MCF 10A (cell line): ENCODE results near the gene RNF227. TPM values are rescaled to one million over a fixed set of nuclear protein-coding genes. Genes with fewer than 3 reads are reported as not detected.

ENCODE experiments used
- BruUV-seq: library from RNA; stranded (reverse); fragments of 400-500 nt; replicated peaks from 2 replicates; lab custom pipeline; 2021; lab: Mats Ljungman, UMichigan
- CTCF ChIA-PET: fragments of 300-600 bp; sonication (Branson Sonifier 250); formaldehyde crosslinking; extraction: SDS; loops from one replicate; lab custom pipeline; 2021; ENCODE audit warnings: antibody characterized with exemption, inconsistent platforms; lab: Yijun Ruan, JAX
- POLR2A ChIA-PET: fragments of 300-600, 350-650 bp; sonication (Branson Sonifier 250); formaldehyde crosslinking; extraction: SDS; loops from one replicate; lab custom pipeline; 2020; ENCODE audit warnings: antibody characterized with exemption, inconsistent platforms; lab: Yijun Ruan, JAX
- DNase-seq: peaks from one replicate; pipeline ENCODE4 v3.0.0-alpha.2; 2018; ENCODE audit not compliant: unreplicated experiment
- H3K27ac Mint-ChIP-seq: one replicate; pipeline ENCODE4 v1.8.0; 2022; ENCODE audit warnings: mild to moderate bottlenecking, low read depth, mixed read lengths; ENCODE audit not compliant: unreplicated experiment
- H3K27me3 Mint-ChIP-seq: one replicate; pipeline ENCODE4 v1.8.0; 2022; ENCODE audit warnings: mixed read lengths; ENCODE audit not compliant: insufficient read depth, unreplicated experiment
- H3K36me3 Mint-ChIP-seq: one replicate; pipeline ENCODE4 v1.8.0; 2022; ENCODE audit warnings: mild to moderate bottlenecking, moderate library complexity, mixed read lengths; ENCODE audit not compliant: insufficient read depth, unreplicated experiment
- H3K4me1 Mint-ChIP-seq: one replicate; pipeline ENCODE4 v1.8.0; 2022; ENCODE audit warnings: mixed read lengths; ENCODE audit not compliant: insufficient read depth, unreplicated experiment
- H3K4me3 Mint-ChIP-seq: one replicate; pipeline ENCODE4 v1.8.0; 2022; ENCODE audit warnings: mild to moderate bottlenecking, moderate library complexity, mixed read lengths; ENCODE audit not compliant: unreplicated experiment
- H3K9me3 Mint-ChIP-seq: one replicate; pipeline ENCODE4 v1.8.0; 2022; ENCODE audit warnings: mixed read lengths; ENCODE audit not compliant: unreplicated experiment
- CTCF ChIP-seq: fragments of 200-600 bp; IDR thresholded peaks from one replicate; pipeline ENCODE4 v1.8.0; 2022; ENCODE audit warnings: antibody characterized with exemption, mild to moderate bottlenecking; ENCODE audit not compliant: unreplicated experiment
- intact Hi-C: fragments of 100-400 bp; cut with micrococcal nuclease; formaldehyde crosslinking; loops from 2 replicates; pipeline ENCODE4 v1.14.1; 2022
- total RNA-seq: library from RNA; stranded (reverse); gene quantifications from 2 replicates; pipeline ENCODE4 v1.2.3, GENCODE V29; 2022

RNF227 gene
- total RNA-seq, 1 experiment from 2014 or later, result 7.4 TPM

DNA sequence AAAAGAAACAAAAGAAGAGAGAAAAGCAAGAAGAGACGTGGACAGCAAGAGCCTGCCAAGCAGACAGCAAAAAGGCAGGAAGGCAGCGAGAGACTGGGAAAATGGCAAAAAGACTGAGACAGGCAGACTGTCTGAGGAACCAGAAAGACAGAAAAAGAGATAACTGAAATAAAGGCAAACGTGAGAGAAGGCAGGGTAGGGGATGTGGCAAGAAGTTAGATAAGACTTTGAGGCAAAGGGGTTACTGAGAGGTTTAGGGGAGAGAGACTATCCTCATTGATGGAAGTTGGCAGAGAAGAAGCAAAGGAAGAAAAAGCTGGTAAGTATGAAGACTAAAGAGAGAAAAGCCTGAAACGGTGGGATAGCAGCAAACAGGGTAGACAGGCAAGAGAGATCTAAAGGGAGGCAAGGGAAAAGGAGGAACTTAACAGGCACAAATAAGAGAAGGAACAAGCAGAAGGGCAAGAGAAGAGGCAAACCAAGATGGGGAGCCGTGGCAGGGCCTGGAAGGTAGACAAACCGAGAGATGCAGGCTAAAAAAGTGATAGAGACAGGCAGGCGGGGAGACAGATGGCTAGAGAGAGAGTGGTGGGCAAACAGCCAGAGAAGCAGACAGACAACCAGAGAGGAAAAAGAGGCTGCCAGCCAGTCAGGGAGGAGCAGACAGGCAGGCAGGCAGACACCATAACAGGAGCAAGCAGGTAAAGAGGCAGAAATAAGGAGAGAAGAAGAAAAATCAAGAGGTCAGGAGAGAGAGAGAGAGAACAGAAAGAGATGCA lies 34.6 kb downstream of the RNF227 start:
- Mint-ChIP-seq H3K27ac (no peak overlapping the region), H3K36me3 (no peaks in the 10 kb centered on the region), H3K9me3 (no peaks in the 10 kb centered on the region), H3K4me3 (no peak overlapping the region), H3K27me3 (no peaks in the 10 kb centered on the region), H3K4me1 (peaks cover under 1% of the 10 kb centered on the region)
- ChIA-PET POLR2A (no interaction called here), CTCF (interaction anchor here (0.6 kb wide), 1 partner anchor 194 kb away, joined by 3 read pairs; the partner anchor contains the start of gene TP53)
- BruUV-seq, result no TSS peak
- TF ChIP-seq CTCF, result no peak
- DNase-seq, result no peak
- intact Hi-C loops, result no loop called here

DNA sequence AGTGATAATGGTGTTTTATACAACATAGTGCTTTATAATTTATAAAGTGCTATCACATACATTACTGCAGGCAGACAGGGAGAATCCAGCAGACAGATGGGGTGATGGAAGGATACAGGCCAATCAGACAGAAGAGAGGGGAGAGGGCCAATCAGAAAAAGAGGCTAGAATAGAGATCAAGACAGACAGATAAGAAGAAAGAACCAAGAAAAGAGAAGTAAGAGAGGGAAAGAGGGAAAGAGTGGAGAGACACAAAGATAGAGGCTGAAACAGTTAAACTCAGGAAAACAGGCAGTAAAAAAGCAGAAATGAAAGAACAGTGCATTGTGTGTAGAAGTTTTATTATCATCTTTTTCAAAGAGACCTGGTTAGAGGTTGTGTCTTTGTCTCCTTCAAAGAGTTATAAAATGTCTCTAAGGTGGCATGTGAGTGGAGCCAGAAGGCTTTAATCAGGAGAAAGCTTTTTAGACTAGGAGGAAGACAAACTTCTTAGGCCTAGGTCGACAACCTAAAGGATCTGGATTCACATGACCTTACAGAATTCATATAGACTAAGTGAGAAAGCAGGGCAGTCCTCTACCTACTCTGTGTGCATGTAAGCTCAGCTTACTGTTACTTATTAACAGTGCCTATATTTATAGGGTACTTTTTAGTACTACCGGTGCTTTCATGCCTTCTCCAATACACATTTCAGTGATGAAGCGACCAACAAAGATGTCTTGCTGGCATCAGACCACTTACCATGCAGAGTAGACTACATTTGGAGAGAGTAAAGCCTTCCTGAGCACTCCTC lies 35.8 kb downstream of the RNF227 start:
- ChIA-PET CTCF (no interaction called here), POLR2A (no interaction called here)
- Mint-ChIP-seq H3K27me3 (no peaks in the 10 kb centered on the region), H3K36me3 (peaks cover 9% of the 10 kb centered on the region), H3K4me1 (peaks cover 5% of the 10 kb centered on the region), H3K9me3 (no peaks in the 10 kb centered on the region), H3K27ac (no peak overlapping the region), H3K4me3 (no peak overlapping the region)
- DNase-seq, result no peak
- BruUV-seq, result no TSS peak
- intact Hi-C loops, result no loop called here
- no peak for TF ChIP-seq CTCF

DNA sequence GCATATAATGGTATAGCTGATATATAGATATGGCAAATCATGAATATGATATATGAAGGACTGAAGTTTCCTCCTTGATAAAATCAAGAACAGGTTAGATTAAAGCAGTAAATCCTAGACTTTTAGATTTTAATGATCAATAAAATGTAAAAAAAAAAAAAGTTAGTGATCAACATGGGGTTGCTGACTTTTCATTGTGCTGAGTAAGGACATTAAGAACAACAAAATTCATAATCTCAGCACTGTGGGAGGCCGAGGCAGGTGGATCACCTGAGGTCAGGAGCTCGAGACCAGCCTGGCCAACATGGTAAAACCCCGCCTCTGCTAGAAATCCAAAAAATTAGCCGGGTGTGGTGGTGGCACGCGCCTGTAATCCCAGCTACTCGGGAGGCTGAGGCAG lies 37.9 kb downstream of the RNF227 start:
- H3K27me3 Mint-ChIP-seq, result no peaks in the 10 kb centered on the region
- DNase-seq, result no peak
- TF ChIP-seq CTCF, result no peak
- H3K9me3 Mint-ChIP-seq, result no peaks in the 10 kb centered on the region
- H3K27ac Mint-ChIP-seq, result no peak overlapping the region
- H3K36me3 Mint-ChIP-seq, result peaks cover 15% of the 10 kb centered on the region
- intact Hi-C loops, result no loop called here
- BruUV-seq, result no TSS peak
- peaks cover 5% of the 10 kb centered on the region for H3K4me1 Mint-ChIP-seq
- H3K4me3 Mint-ChIP-seq, result no peak overlapping the region
- ChIA-PET POLR2A (interaction anchor here (0.7 to 1.5 kb wide), 3 partner anchors 10 to 54 kb away, joined by 3 to 4 read pairs (median 3); partner anchors contain the start of genes CNTROB, CYB5D1, NAA38 and TRAPPC1), CTCF (interaction anchor here (0.6 to 1.9 kb wide), 2 partner anchors 15 to 30 kb away, joined by 3 to 6 read pairs; no protein-coding TSS in a partner anchor)
